SK-N-SH (cell line): ENCODE results near the gene TSTD1. TPM values are rescaled to one million over a fixed set of nuclear protein-coding genes. Genes with fewer than 3 reads are reported as not detected.
A peak's percentile ranks its signal among the peaks of the same experiment; 100 is the strongest.

Source experiments
- CTCF ChIA-PET: fragments of 300-600, 350-600 bp; formaldehyde crosslinking; extraction: SDS; loops from one replicate; lab custom pipeline; 2021; lab: Yijun Ruan, JAX
- POLR2A ChIA-PET: fragments of 350-600 bp; sonication (Branson Sonifier 250); formaldehyde crosslinking; extraction: SDS; loops from one replicate; lab custom pipeline; 2020; ENCODE audit warnings: antibody characterized with exemption, inconsistent platforms; lab: Yijun Ruan, JAX
- DNase-seq: peaks from one replicate; pipeline ENCODE4 v3.0.0; 2012
- H2AFZ ChIP-seq: fragments of 200-600 bp; sonication (generic); 2 replicates; pipeline ENCODE4 v1.8.1; 2016; ENCODE audit warnings: antibody characterized with exemption, mild to moderate bottlenecking, low read depth
- H3F3A ChIP-seq: fragments of 200-600 bp; sonication (generic); replicated peaks from 2 replicates; pipeline ENCODE3; 2016; ENCODE audit warnings: antibody characterized with exemption, mild to moderate bottlenecking; ENCODE audit not compliant: insufficient read depth
- H3K27ac ChIP-seq, 2 experiments: fragments of 200-500 bp in 1 of 2; fragments of 200-600 bp in 1 of 2; sonication (Bioruptor generic) in 1 of 2; sonication (generic), shearing (Covaris generic) in 1 of 2; 2 replicates each; pipeline versions ENCODE4 v1.5.1 to v1.6.1; 2014 to 2016; ENCODE audit warnings: low read depth in 2 of 2, inconsistent platforms in 1 of 2, low read length in 1 of 2, mild to moderate bottlenecking in 1 of 2, mixed read lengths in 1 of 2
- H3K27me3 ChIP-seq: fragments of 200-600 bp; sonication (generic), shearing (Covaris generic); 2 replicates; pipeline ENCODE4 v1.6.1; 2016; ENCODE audit warnings: mixed run types; ENCODE audit not compliant: insufficient read depth
- H3K36me3 ChIP-seq, 2 experiments: fragments of 200-500 bp in 1 of 2; fragments of 200-600 bp in 1 of 2; sonication (Bioruptor generic) in 1 of 2; sonication (generic) in 1 of 2; replicated peaks in 1 of 2; 2 replicates each; pipeline versions ENCODE3 to v1.5.1; 2014 to 2016; ENCODE audit warnings: low read length in 1 of 2, mild to moderate bottlenecking in 1 of 2; ENCODE audit not compliant: insufficient read depth in 2 of 2, control insufficient read depth in 1 of 2
- H3K4me1 ChIP-seq, 2 experiments: fragments of 200-500 bp in 1 of 2; fragments of 200-600 bp in 1 of 2; sonication (Bioruptor generic) in 1 of 2; sonication (generic), shearing (Covaris generic) in 1 of 2; 2 replicates each; pipeline versions ENCODE4 v1.5.1 to v1.6.1; 2014 to 2016; ENCODE audit warnings: low read depth in 1 of 2, low read length in 1 of 2, mixed run types in 1 of 2; ENCODE audit not compliant: insufficient read depth in 2 of 2, control insufficient read depth in 1 of 2
- H3K4me2 ChIP-seq: fragments of 200-600 bp; sonication (generic), shearing (Covaris generic); 2 replicates; pipeline ENCODE4 v1.6.1; 2017; ENCODE audit warnings: mixed run types
- H3K4me3 ChIP-seq, 2 experiments: fragments of 200-500 bp in 1 of 2; fragments of 200-600 bp in 1 of 2; sonication (Bioruptor generic) in 1 of 2; sonication (generic), shearing (Covaris generic) in 1 of 2; 2 replicates each; pipeline versions ENCODE4 v1.5.1 to v1.8.1; 2014 to 2016; ENCODE audit warnings: low read depth in 2 of 2, inconsistent platforms in 1 of 2, low read length in 1 of 2, mild to moderate bottlenecking in 1 of 2, mixed read lengths in 1 of 2, moderate library complexity in 1 of 2
- H3K79me2 ChIP-seq: fragments of 200-600 bp; sonication (generic); 2 replicates; pipeline ENCODE4 v1.8.1; 2017; ENCODE audit warnings: mild to moderate bottlenecking; ENCODE audit not compliant: insufficient read depth
- H3K9ac ChIP-seq: fragments of 200-600 bp; sonication (generic); 2 replicates; pipeline ENCODE4 v1.6.1; 2017; ENCODE audit warnings: mixed run types
- H3K9me2 ChIP-seq: fragments of 200-600 bp; sonication (generic); 2 replicates; pipeline ENCODE4 v1.6.1; 2017; ENCODE audit warnings: mixed run types
- H3K9me3 ChIP-seq: fragments of 200-600 bp; sonication (generic); 2 replicates; pipeline ENCODE4 v1.6.1; 2017; ENCODE audit warnings: mixed run types, mild to moderate bottlenecking, moderate library complexity
- H4K20me1 ChIP-seq: fragments of 200-600 bp; sonication (generic); 2 replicates; pipeline ENCODE4 v1.6.1; 2017; ENCODE audit warnings: mild to moderate bottlenecking, mixed run types; ENCODE audit not compliant: insufficient read depth
- CTCF ChIP-seq: fragments of 200-600 bp; sonication (generic); IDR thresholded peaks from 2 replicates; pipeline ENCODE4 v1.6.1; 2017; ENCODE audit warnings: antibody characterized with exemption, mild to moderate bottlenecking, moderate library complexity
- EZH2phosphoT487 ChIP-seq: fragments of 200-600 bp; sonication (generic); IDR thresholded peaks from 2 replicates; pipeline ENCODE4 v1.6.1; 2017; ENCODE audit warnings: low read depth, mixed run types, mild to moderate bottlenecking, antibody characterized with exemption, moderate library complexity, borderline replicate concordance
- FOXM1 ChIP-seq: IDR thresholded peaks from 2 replicates; pipeline ENCODE4 v1.4.0; 2012; ENCODE audit warnings: low read depth, mild to moderate bottlenecking
- GABPA ChIP-seq: IDR thresholded peaks from 2 replicates; pipeline ENCODE4 v1.4.0; 2012; ENCODE audit warnings: low read depth, mild to moderate bottlenecking
- GATA2 ChIP-seq: sonication (generic); formaldehyde crosslinking; IDR thresholded peaks from 2 replicates; pipeline ENCODE4 v1.5.0; 2020; ENCODE audit warnings: mild to moderate bottlenecking, missing genetic modification reagents
- JUND ChIP-seq: IDR thresholded peaks from 2 replicates; pipeline ENCODE4 v1.4.0; 2012
- MXI1 ChIP-seq: IDR thresholded peaks from 2 replicates; pipeline ENCODE4 v1.6.1; 2012; ENCODE audit warnings: mild to moderate bottlenecking, low read depth, low read length, improper control_type of control experiment
- NFIC ChIP-seq: IDR thresholded peaks from 2 replicates; pipeline ENCODE4 v1.4.0; 2012; ENCODE audit warnings: borderline replicate concordance
- POLR2AphosphoS5 ChIP-seq: IDR thresholded peaks from 2 replicates; pipeline ENCODE4 v1.6.1; 2012; ENCODE audit warnings: low read depth, low read length
- RXRA ChIP-seq: IDR thresholded peaks from 2 replicates; pipeline ENCODE4 v1.4.0; 2012; ENCODE audit warnings: low read depth, mild to moderate bottlenecking, borderline replicate concordance
- SIN3A ChIP-seq: IDR thresholded peaks from 2 replicates; pipeline ENCODE4 v1.6.1; 2012; ENCODE audit warnings: low read depth, mild to moderate bottlenecking, low read length, moderate library complexity, borderline replicate concordance
- TAF1 ChIP-seq: IDR thresholded peaks from 2 replicates; pipeline ENCODE4 v1.6.1; 2012; ENCODE audit warnings: low read depth, mild to moderate bottlenecking, low read length, moderate library complexity, borderline replicate concordance
- TCF12 ChIP-seq: IDR thresholded peaks from 2 replicates; pipeline ENCODE4 v1.4.0; 2012
- YY1 ChIP-seq: IDR thresholded peaks from 2 replicates; pipeline ENCODE4 v1.4.0; 2012; ENCODE audit warnings: low read depth, mild to moderate bottlenecking
- WGBS: methylation state at CpG from one replicate; pipeline ENCODE4 v1.1.6; 2017; ENCODE audit warnings: low lambda C conversion rate; 5-methylcytosine and 5-hydroxymethylcytosine counted together
- polyA plus RNA-seq, 3 experiments: library from polyadenylated mRNA; depleted of rRNA; stranded (reverse); fragments of >200 nt; gene quantifications; 2 replicates each; pipeline ENCODE4 v1.2.3, GENCODE V29; 2012
- TF ChIP-seq, protein P1 (sequence below): fragments of 150-350 bp; IDR thresholded peaks from 2 replicates; pipeline ENCODE4 v1.6.1; 2017; ENCODE audit warnings: antibody characterized with exemption, low read length, low read depth, borderline replicate concordance
- TF ChIP-seq, protein P2 (sequence below): IDR thresholded peaks from 2 replicates; pipeline ENCODE4 v1.6.1; 2012; ENCODE audit warnings: mild to moderate bottlenecking, low read depth, low read length, moderate library complexity
- TF ChIP-seq, protein P3 (sequence below): IDR thresholded peaks from 2 replicates; pipeline ENCODE4 v1.4.0; 2012; ENCODE audit warnings: low read depth, borderline replicate concordance
- TF ChIP-seq, protein P4 (sequence below): IDR thresholded peaks from 2 replicates; pipeline ENCODE4 v1.4.0; 2012; ENCODE audit warnings: low read depth

The TSTD1 gene
- polyA plus RNA-seq (2012; rRNA removed) = 80.7 and 93.9 TPM in 2 replicates
- polyA plus RNA-seq (2012; cell fraction: cytosol; rRNA removed) = 92.0 and 96.5 TPM in 2 replicates
- 45.2 and 63.8 TPM in 2 replicates for polyA plus RNA-seq (2012; cell fraction: nucleus; rRNA removed)

DNA sequence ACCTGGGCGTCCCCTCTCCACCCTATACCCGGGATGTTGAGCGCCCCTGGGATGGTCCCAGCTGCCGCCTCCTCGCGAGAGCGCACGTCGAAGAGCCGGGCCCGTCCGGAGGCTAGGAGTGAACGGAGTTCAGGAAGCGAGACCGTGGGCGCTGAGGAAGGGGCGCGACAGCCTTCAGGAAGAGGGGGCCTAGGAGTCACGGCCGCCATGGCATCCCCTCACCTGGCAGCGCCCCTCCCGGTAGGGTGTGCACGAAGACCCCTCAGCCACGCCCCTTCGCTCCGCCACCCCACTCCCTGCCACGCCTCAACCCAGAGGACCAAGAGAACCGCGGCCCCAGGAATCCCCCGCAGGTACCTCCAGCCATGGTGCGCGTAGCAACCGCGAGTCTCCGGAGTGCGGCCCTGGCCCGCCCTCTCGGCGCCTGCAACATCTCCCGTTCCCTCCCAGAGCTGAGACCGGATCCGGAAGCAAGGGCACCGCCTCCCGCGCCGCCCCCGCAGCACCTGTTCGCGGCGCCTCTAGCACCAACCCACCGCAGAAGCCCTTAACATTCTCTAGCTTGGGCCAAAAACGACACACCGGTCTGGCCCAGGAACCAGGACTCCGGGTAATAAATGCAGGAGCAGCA is at the start of gene TSTD1:
TSS of gene TSTD1 (minus strand) at position 442 of the 631 bp plus-strand sequence. CDS start at position 367, 75 bp downstream.
- Histone ChIP-seq H3K27ac (peak within 1 kb of the TSS in 1 of 2 experiments; percentile 54; a peak in 1 of 4 replicates), H3K9ac (peak within 1 kb of the TSS; percentile 66), H3F3A (no peaks in the 10 kb centered on the region), H2AFZ (peak within 1 kb of the TSS; percentile 74; the same call in 1 of the 2 replicates), H3K4me1 (peaks cover 0 to 4% of the 10 kb centered on the region in 2 experiments; a peak in 1 of 4 replicates), H3K36me3 (peaks cover 19 to 36% of the 10 kb centered on the region in 2 experiments), H3K4me2 (peak within 1 kb of the TSS; percentile 74), H4K20me1 (no peaks in the 10 kb centered on the region), H3K9me2 (no peaks in the 10 kb centered on the region), H3K27me3 (no peaks in the 10 kb centered on the region), H3K9me3 (no peaks in the 10 kb centered on the region), H3K79me2 (peaks cover 12% of the 10 kb centered on the region; the same call in 1 of the 2 replicates), H3K4me3 (peak within 1 kb of the TSS; percentile 55 to 60)
- CTCF ChIA-PET = interaction anchor here (1.0 to 6.9 kb wide), 6 partner anchors 8 to 101 kb away, joined by 5 to 43 read pairs (median 6); partner anchors contain the start of gene KLHDC9
- DNase-seq = peak; percentile 80
- 68% methylated on average over 24 of the region's 54 CpGs for WGBS
- TF ChIP-seq MXI1 = peak; percentile 66; the same call in 1 of the 2 replicates
- no peak for TF ChIP-seq TAF1
- TF ChIP-seq EZH2phosphoT487 = no peak
- no peak for TF ChIP-seq FOXM1
- TF ChIP-seq YY1 = no peak
- no peak for TF ChIP-seq RXRA
- no peak for TF ChIP-seq SIN3A
- no peak for TF ChIP-seq GATA2
- TF ChIP-seq CTCF = no peak
- TF ChIP-seq POLR2AphosphoS5 = peak; percentile 20; the same call in 1 of the 2 replicates
- peak; percentile 76 for TF ChIP-seq GABPA
- TF ChIP-seq, protein P1, sequence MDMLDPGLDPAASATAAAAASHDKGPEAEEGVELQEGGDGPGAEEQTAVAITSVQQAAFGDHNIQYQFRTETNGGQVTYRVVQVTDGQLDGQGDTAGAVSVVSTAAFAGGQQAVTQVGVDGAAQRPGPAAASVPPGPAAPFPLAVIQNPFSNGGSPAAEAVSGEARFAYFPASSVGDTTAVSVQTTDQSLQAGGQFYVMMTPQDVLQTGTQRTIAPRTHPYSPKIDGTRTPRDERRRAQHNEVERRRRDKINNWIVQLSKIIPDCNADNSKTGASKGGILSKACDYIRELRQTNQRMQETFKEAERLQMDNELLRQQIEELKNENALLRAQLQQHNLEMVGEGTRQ = no peak
- no peak for TF ChIP-seq NFIC
- TF ChIP-seq JUND = no peak
- no peak for TF ChIP-seq TCF12
- TF ChIP-seq, protein P2, sequence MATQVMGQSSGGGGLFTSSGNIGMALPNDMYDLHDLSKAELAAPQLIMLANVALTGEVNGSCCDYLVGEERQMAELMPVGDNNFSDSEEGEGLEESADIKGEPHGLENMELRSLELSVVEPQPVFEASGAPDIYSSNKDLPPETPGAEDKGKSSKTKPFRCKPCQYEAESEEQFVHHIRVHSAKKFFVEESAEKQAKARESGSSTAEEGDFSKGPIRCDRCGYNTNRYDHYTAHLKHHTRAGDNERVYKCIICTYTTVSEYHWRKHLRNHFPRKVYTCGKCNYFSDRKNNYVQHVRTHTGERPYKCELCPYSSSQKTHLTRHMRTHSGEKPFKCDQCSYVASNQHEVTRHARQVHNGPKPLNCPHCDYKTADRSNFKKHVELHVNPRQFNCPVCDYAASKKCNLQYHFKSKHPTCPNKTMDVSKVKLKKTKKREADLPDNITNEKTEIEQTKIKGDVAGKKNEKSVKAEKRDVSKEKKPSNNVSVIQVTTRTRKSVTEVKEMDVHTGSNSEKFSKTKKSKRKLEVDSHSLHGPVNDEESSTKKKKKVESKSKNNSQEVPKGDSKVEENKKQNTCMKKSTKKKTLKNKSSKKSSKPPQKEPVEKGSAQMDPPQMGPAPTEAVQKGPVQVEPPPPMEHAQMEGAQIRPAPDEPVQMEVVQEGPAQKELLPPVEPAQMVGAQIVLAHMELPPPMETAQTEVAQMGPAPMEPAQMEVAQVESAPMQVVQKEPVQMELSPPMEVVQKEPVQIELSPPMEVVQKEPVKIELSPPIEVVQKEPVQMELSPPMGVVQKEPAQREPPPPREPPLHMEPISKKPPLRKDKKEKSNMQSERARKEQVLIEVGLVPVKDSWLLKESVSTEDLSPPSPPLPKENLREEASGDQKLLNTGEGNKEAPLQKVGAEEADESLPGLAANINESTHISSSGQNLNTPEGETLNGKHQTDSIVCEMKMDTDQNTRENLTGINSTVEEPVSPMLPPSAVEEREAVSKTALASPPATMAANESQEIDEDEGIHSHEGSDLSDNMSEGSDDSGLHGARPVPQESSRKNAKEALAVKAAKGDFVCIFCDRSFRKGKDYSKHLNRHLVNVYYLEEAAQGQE = no peak
- TF ChIP-seq, protein P3, sequence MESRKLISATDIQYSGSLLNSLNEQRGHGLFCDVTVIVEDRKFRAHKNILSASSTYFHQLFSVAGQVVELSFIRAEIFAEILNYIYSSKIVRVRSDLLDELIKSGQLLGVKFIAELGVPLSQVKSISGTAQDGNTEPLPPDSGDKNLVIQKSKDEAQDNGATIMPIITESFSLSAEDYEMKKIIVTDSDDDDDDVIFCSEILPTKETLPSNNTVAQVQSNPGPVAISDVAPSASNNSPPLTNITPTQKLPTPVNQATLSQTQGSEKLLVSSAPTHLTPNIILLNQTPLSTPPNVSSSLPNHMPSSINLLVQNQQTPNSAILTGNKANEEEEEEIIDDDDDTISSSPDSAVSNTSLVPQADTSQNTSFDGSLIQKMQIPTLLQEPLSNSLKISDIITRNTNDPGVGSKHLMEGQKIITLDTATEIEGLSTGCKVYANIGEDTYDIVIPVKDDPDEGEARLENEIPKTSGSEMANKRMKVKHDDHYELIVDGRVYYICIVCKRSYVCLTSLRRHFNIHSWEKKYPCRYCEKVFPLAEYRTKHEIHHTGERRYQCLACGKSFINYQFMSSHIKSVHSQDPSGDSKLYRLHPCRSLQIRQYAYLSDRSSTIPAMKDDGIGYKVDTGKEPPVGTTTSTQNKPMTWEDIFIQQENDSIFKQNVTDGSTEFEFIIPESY = no peak
- TF ChIP-seq, protein P4, sequence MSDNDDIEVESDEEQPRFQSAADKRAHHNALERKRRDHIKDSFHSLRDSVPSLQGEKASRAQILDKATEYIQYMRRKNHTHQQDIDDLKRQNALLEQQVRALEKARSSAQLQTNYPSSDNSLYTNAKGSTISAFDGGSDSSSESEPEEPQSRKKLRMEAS = peak; percentile 83
- POLR2A ChIA-PET = interaction anchor here (1.7 kb wide), 1 partner anchor 7 kb away, joined by 4 read pairs; the partner anchor contains the start of gene USF1
